ENCODE data around the gene KLF14.

Gene KLF14

GRCh38 chr7:130689683-130690082 is 44.3 kb downstream of the KLF14 start:
- no peak for DNase-seq
- Histone ChIP-seq H3K36me3 (no peaks in the 10 kb centered on the region), H3K4me3 (ENCODE audit: low read depth, low read length) (no peak overlapping the region), H3K27ac (no peak overlapping the region), H3K9me3 (ENCODE audit: severe bottlenecking) (peaks cover 8% of the 10 kb centered on the region), H3K27me3 (ENCODE audit: insufficient read depth, low read depth, severe bottlenecking) (no peaks in the 10 kb centered on the region)
- TF ChIP-seq, protein P1, sequence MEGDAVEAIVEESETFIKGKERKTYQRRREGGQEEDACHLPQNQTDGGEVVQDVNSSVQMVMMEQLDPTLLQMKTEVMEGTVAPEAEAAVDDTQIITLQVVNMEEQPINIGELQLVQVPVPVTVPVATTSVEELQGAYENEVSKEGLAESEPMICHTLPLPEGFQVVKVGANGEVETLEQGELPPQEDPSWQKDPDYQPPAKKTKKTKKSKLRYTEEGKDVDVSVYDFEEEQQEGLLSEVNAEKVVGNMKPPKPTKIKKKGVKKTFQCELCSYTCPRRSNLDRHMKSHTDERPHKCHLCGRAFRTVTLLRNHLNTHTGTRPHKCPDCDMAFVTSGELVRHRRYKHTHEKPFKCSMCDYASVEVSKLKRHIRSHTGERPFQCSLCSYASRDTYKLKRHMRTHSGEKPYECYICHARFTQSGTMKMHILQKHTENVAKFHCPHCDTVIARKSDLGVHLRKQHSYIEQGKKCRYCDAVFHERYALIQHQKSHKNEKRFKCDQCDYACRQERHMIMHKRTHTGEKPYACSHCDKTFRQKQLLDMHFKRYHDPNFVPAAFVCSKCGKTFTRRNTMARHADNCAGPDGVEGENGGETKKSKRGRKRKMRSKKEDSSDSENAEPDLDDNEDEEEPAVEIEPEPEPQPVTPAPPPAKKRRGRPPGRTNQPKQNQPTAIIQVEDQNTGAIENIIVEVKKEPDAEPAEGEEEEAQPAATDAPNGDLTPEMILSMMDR (IDR thresholded peaks at IDR 0.05; ENCODE audit: low read depth, low read length): no peak

DNA sequence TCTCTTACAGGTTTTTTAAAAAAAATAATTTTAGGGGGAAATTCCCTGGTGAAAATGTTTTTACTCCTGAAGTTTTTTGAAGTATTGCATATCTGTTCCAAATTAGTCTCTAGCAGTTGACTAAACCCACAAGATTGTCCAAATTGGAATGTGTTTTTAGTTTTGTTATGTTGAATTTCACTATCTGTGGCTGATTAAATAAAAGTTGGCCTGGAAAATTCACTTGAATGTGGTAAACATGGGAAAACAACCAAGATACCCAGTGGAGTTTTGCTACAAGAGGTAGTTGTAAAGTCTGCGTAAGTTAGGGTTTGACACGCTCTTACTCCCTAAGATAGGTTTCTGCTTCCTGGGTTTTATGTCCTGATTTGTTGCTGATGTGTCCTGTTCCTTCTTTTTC is 51.0 kb downstream of the KLF14 start:
- no peaks in the 10 kb centered on the region for H3K27me3 ChIP-seq (ENCODE audit: insufficient read depth, low read depth, severe bottlenecking)
- no peak overlapping the region for H3K27ac ChIP-seq
- no peak for DNase-seq
- no peaks in the 10 kb centered on the region for H3K36me3 ChIP-seq
- H3K9me3 ChIP-seq (ENCODE audit: severe bottlenecking): no peaks in the 10 kb centered on the region
- no peak overlapping the region for H3K4me3 ChIP-seq (ENCODE audit: low read depth, low read length)
- TF ChIP-seq, protein P1 (IDR thresholded peaks at IDR 0.05; ENCODE audit: low read depth, low read length): no peak

All from WERI-Rb-1 (cell line).